Articular chondrocyte of knee joint (primary cell): ENCODE results near the gene CCR1. TPM values are rescaled to one million over a fixed set of nuclear protein-coding genes. Genes with fewer than 3 reads are reported as not detected.

Source experiments
- total RNA-seq: library from RNA; depleted of rRNA; stranded (reverse); fragments of >200 nt; gene quantifications from 2 replicates; pipeline ENCODE4 v1.2.3, GENCODE V29; 2012

CCR1 gene
- total RNA-seq = 0.65 and 1.3 TPM in 2 replicates

DNA sequence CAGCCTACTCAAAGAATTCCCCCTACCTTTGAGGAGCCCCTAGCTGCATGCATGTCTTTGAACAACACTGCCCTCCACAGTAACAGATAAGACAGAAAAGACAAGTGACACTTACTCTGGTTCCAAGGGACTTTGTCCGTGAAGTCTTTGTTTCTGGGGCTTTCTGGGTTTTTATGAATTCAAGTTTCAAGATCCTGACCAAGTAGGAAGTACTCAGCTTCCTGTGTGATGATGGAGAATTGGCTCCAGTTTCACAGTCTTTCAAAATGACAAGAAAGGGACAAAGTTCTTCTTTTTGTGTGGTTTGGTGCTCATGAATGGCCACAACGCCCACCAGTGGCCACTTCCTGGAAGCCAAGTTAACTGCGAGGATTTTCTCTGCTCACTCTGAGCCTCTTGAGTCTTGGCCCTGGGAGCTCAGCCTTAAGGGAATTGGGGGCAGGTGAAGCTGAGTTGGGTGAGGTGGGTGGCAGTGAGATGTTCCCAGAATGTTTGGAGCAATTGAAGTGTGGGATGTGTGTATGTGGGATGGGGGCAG lies at the start of gene CCR1:
Gene CCR1 (minus strand): TSS at position 147 of the 538 bp plus-strand sequence. CDS start 4,000 bp downstream, outside the sequence.

DNA sequence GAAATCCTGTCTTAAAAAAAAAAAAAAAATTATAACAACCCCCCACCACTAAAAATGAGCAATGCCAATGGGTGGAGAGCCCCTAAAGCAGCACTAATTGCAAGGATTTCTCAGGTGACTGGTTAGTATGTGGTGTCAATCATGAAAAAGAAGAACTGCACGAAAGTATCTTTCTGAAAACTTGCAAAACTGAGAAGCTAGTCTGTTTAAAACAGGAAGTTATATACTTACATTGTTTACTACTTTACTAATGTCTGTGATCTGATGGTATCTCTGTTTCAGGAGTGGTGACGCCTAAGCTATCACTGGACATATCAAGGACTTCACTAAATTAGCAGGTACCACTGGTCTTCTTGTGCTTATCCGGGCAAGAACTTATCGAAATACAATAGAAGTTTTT lies 34.0 kb upstream of the CCR1 start, which contains the start of gene CCR3:
Gene CCR3 (plus strand): TSS at position 341 of the 400 bp plus-strand sequence. CDS start 22,699 bp downstream, outside the sequence.

Other genes starting within 250 kb of the CCR1 start
- 26.7 and 32.1 TPM in 2 replicates for gene FYCO1, start 212.5 kb downstream of the CCR1 start, total RNA-seq
- not detected in 2 replicates for gene XCR1, start 180.8 kb downstream of the CCR1 start, total RNA-seq
- gene CCR3, start 34.1 kb upstream of the CCR1 start, total RNA-seq = 0.13 TPM in 1 of 2 replicates, not detected in the other
- not detected in 2 replicates for gene CCR2, start 145.8 kb upstream of the CCR1 start, total RNA-seq
- under 0.01 TPM in 1 of 2 replicates, not detected in the other for gene CCR5, start 162.6 kb upstream of the CCR1 start, total RNA-seq
- gene CCRL2, start 198.9 kb upstream of the CCR1 start, total RNA-seq = 6.2 and 8.0 TPM in 2 replicates